Sciatic nerve (tissue), 2 donors: ENCODE results near the gene SLC2A10. TPM values are rescaled to one million over a fixed set of nuclear protein-coding genes. Genes with fewer than 3 reads are reported as not detected.

Experiments
- ATAC-seq: fragments of 200-7000 bp; cut with Tn5 transposase; one replicate; pipeline ENCODE4 v1.9.1; 2020; ENCODE audit warnings: mild to moderate bottlenecking, moderate library complexity
- DNase-seq: peaks from one replicate; pipeline ENCODE4 v3.0.0-alpha.2; 2020; ENCODE audit warnings: low spot score
- intact Hi-C: fragments of 100-400 bp; cut with DNase I; formaldehyde crosslinking; loops from one replicate; pipeline ENCODE4 v1.14.2; 2022
- total RNA-seq: library from RNA; stranded (reverse); fragmentation: NEBNext Ultra II Directional; extraction: Animal tissue kit (Norgen Biotek cat#: 25700); gene quantifications from one replicate; pipeline ENCODE4 v1.2.1, GENCODE V29; 2021
- donor health status: DM: no; HTN: no; CAD: no.
- donor health status: DM: no; HTN: no; CAD: no.

The SLC2A10 gene
- total RNA-seq, 1 donor from 2014 or later, result 14.7 TPM

DNA sequence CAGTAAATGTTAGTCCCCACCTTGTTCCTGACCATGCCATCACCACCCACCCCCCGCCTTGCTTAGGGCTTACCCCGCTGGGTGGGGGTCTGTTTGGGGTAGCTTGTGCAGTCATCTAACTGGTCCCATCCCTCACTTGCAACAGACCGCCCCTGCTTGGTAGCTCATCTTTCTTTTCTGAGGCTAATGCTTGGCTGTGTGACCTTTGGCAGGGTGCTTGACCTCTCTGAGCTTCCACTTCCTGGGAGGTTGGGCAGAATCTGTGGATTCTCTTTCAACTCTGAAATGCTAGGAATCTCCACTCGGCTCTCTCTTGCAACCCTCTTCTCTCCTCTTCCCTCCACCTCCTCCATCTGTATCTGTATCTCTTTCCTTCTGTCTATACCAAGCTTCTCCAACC is 70.4 kb downstream of the SLC2A10 start:
- intact Hi-C loops, result no loop called here

DNA sequence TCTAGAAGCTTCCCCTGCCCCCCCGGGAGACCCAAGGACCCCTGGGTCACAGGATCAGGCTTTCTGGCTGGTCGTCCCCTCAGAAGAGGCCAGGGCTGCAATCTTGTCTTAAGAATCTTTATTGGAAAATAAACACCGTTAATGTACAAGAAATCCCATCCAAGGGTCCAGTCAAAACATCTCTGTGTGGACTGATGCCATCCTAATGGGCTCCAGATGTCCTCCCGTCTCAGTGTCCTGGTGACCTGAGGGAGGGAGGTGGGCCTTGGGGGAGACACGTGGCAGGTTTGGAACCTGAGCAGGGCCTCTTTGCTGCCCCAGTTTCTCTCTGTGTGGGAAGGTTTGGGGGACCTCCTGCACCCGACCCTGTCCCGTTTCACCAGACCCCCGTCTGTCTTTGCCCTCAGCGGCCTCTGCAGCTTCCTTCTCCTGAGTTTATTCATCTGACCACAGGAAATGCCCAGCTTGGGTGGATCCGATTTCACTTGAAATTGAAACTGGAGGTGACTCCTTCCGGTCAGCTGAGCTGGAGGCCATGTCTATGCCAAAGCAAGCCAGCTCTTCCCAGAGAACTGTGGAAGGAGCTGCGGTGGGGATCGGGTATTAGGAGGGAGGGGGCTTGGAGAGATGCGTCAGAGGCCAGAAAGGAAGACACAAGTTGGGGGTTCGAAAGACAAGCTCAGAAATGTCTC is 75.1 kb downstream of the SLC2A10 start:
- peak; percentile 90 for ATAC-seq
- DNase-seq, result no peak
- intact Hi-C loops, result loop anchor here (5.0 kb wide), 1 partner anchor 787 kb away; no protein-coding TSS in a partner anchor

More for the DNA sequence above, 70.4 kb downstream of the SLC2A10 start:
- no peak for ATAC-seq
- no peak for DNase-seq

Other genes with a start within 250 kb of the SLC2A10 start
- 9.0 TPM for gene ZNF334, start 196.1 kb upstream of the SLC2A10 start, total RNA-seq
- gene OCSTAMP, start 159.0 kb upstream of the SLC2A10 start, total RNA-seq, result not detected
- 21.0 TPM for gene SLC13A3, start 58.2 kb upstream of the SLC2A10 start, total RNA-seq
- 10.4 TPM for gene TP53RK, start 20.2 kb upstream of the SLC2A10 start, total RNA-seq
- 24.4 TPM for gene EYA2, start 185.2 kb downstream of the SLC2A10 start, total RNA-seq